WTC11 (cell line): ENCODE data around the gene RGS17. TPM values are rescaled to one million over a fixed set of nuclear protein-coding genes. Genes with fewer than 3 reads are reported as not detected.

Source experiments
- ATAC-seq: fragments of 200-7000 bp; cut with Tn5 transposase; 2 replicates; pipeline ENCODE4 v1.10.0; 2021; ENCODE audit warnings: mild to moderate bottlenecking, moderate library complexity
- CTCF ChIA-PET: fragments of 300-600 bp; sonication (Branson Sonifier 250); formaldehyde crosslinking; loops from one replicate; lab custom pipeline; 2021; ENCODE audit warnings: antibody characterized with exemption; lab: Charles Lee
- POLR2A ChIA-PET: fragments of 350-600 bp; sonication (Branson Sonifier 250); formaldehyde crosslinking; loops from one replicate; lab custom pipeline; 2021; ENCODE audit warnings: antibody characterized with exemption; lab: Charles Lee
- DNase-seq: peaks from one replicate; pipeline ENCODE4 v3.0.0; 2021; ENCODE audit warnings: low spot score
- H3K27ac Mint-ChIP-seq: 2 replicates; pipeline ENCODE4 v1.8.0; 2021; ENCODE audit warnings: mixed read lengths
- H3K27me3 Mint-ChIP-seq: 2 replicates; pipeline ENCODE4 v1.8.0; 2021; ENCODE audit warnings: low read depth, mild to moderate bottlenecking, moderate library complexity, mixed read lengths
- H3K36me3 Mint-ChIP-seq: 2 replicates; pipeline ENCODE4 v1.8.0; 2021; ENCODE audit warnings: mixed read lengths
- H3K4me1 Mint-ChIP-seq: 2 replicates; pipeline ENCODE4 v1.8.0; 2022; ENCODE audit warnings: mixed read lengths
- H3K4me3 Mint-ChIP-seq: 2 replicates; pipeline ENCODE4 v1.8.0; 2021; ENCODE audit warnings: mild to moderate bottlenecking, moderate library complexity, mixed read lengths
- H3K9me3 Mint-ChIP-seq: 2 replicates; pipeline ENCODE4 v1.8.0; 2021; ENCODE audit warnings: mixed read lengths
- FOXK1 ChIP-seq: sonication (generic); formaldehyde crosslinking; IDR thresholded peaks from 2 replicates; pipeline ENCODE4 v1.8.0; 2022; ENCODE audit warnings: mild to moderate bottlenecking, moderate library complexity, missing genetic modification reagents
- FOXP1 ChIP-seq: sonication (generic); formaldehyde crosslinking; IDR thresholded peaks from 2 replicates; pipeline ENCODE4 v1.8.0; 2022; ENCODE audit warnings: missing genetic modification reagents, mild to moderate bottlenecking, moderate library complexity, borderline replicate concordance
- GABPB1 ChIP-seq: sonication (generic); formaldehyde crosslinking; IDR thresholded peaks from 2 replicates; pipeline ENCODE4 v1.8.1; 2023; ENCODE audit warnings: mild to moderate bottlenecking, missing genetic modification reagents
- HMGA2 ChIP-seq: fragments of 250-450 bp; sonication (Bioruptor Pico); IDR thresholded peaks from 2 replicates; pipeline ENCODE4 v1.4.0; 2021; ENCODE audit warnings: mild to moderate bottlenecking, moderate library complexity
- RELA ChIP-seq: sonication (generic); formaldehyde crosslinking; IDR thresholded peaks from 2 replicates; pipeline ENCODE4 v1.8.1; 2022; ENCODE audit warnings: missing genetic modification reagents, mild to moderate bottlenecking, borderline replicate concordance
- RORB ChIP-seq: fragments of 250-450 bp; sonication (Bioruptor Pico); IDR thresholded peaks from 2 replicates; pipeline ENCODE4 v1.9.0; 2021; ENCODE audit warnings: mild to moderate bottlenecking
- SMAD4 ChIP-seq: sonication (generic); formaldehyde crosslinking; IDR thresholded peaks from 2 replicates; pipeline ENCODE4 v1.8.0; 2022; ENCODE audit warnings: mild to moderate bottlenecking, missing genetic modification reagents
- SOX15 ChIP-seq: fragments of 250-450 bp; sonication (Bioruptor Pico); IDR thresholded peaks from 2 replicates; pipeline ENCODE4 v1.9.0; 2021; ENCODE audit warnings: mild to moderate bottlenecking
- TEAD4 ChIP-seq: sonication (generic); formaldehyde crosslinking; IDR thresholded peaks from 2 replicates; pipeline ENCODE4 v1.8.0; 2022; ENCODE audit warnings: mild to moderate bottlenecking, missing genetic modification reagents
- ZNF232 ChIP-seq: sonication (generic); formaldehyde crosslinking; IDR thresholded peaks from 2 replicates; pipeline ENCODE4 v1.8.0; 2022; ENCODE audit warnings: mild to moderate bottlenecking, missing genetic modification reagents
- ZNF317 ChIP-seq: sonication (generic); formaldehyde crosslinking; IDR thresholded peaks from 2 replicates; pipeline ENCODE4 v1.8.1; 2023; ENCODE audit warnings: low read depth, mild to moderate bottlenecking, moderate library complexity, missing genetic modification reagents, borderline replicate concordance
- ZNF671 ChIP-seq: fragments of 250-450 bp; sonication (Bioruptor Pico); IDR thresholded peaks from 2 replicates; pipeline ENCODE4 v1.8.0; 2021; ENCODE audit warnings: mild to moderate bottlenecking
- total RNA-seq: library from RNA; stranded (reverse); gene quantifications from 3 replicates; pipeline ENCODE4 v1.2.3, GENCODE V29; 2021
- TF ChIP-seq, protein P1 (sequence below): sonication (generic); formaldehyde crosslinking; IDR thresholded peaks from 2 replicates; pipeline ENCODE4 v1.8.0; 2022; ENCODE audit warnings: mild to moderate bottlenecking, missing genetic modification reagents
- TF ChIP-seq, protein P2 (sequence below): sonication (generic); formaldehyde crosslinking; IDR thresholded peaks from 2 replicates; pipeline ENCODE4 v1.8.0; 2023; ENCODE audit warnings: mild to moderate bottlenecking, missing genetic modification reagents
- TF ChIP-seq, protein P3 (sequence below): fragments of 200-600 bp; IDR thresholded peaks from 2 replicates; pipeline ENCODE4 v1.8.0; 2022; ENCODE audit warnings: antibody characterized with exemption
- TF ChIP-seq, protein P4 (sequence below): sonication (generic); formaldehyde crosslinking; IDR thresholded peaks from 2 replicates; pipeline ENCODE4 v1.8.1; 2023; ENCODE audit warnings: mild to moderate bottlenecking, missing genetic modification reagents, moderate library complexity
- TF ChIP-seq, protein P5 (sequence below): sonication (generic); formaldehyde crosslinking; IDR thresholded peaks from 2 replicates; pipeline ENCODE4 v1.8.1; 2022; ENCODE audit warnings: missing genetic modification reagents, borderline replicate concordance
- TF ChIP-seq, protein P6 (sequence below): sonication (generic); formaldehyde crosslinking; conservative IDR thresholded peaks from 2 replicates; pipeline ENCODE4 v1.8.1; 2022; ENCODE audit warnings: mild to moderate bottlenecking, missing genetic modification reagents
- TF ChIP-seq, protein P7 (sequence below): sonication (generic); formaldehyde crosslinking; IDR thresholded peaks from 2 replicates; pipeline ENCODE4 v1.8.0; 2022; ENCODE audit warnings: mild to moderate bottlenecking, missing genetic modification reagents
- TF ChIP-seq, protein P8 (sequence below): fragments of 250-450 bp; sonication (Bioruptor Pico); IDR thresholded peaks from 2 replicates; pipeline ENCODE4 v1.9.0; 2021; ENCODE audit warnings: mild to moderate bottlenecking
- TF ChIP-seq, protein P9 (sequence below): sonication (generic); formaldehyde crosslinking; IDR thresholded peaks from 2 replicates; pipeline ENCODE4 v1.8.1; 2022; ENCODE audit warnings: low read depth, mild to moderate bottlenecking, moderate library complexity, missing genetic modification reagents, borderline replicate concordance
- TF ChIP-seq, protein P10 (sequence below): sonication (generic); formaldehyde crosslinking; IDR thresholded peaks from 2 replicates; pipeline ENCODE4 v1.8.1; 2023; ENCODE audit warnings: mild to moderate bottlenecking, moderate library complexity, missing genetic modification reagents

The RGS17 gene
- total RNA-seq, 1 experiment from 2014 or later: 9.3 TPM

DNA sequence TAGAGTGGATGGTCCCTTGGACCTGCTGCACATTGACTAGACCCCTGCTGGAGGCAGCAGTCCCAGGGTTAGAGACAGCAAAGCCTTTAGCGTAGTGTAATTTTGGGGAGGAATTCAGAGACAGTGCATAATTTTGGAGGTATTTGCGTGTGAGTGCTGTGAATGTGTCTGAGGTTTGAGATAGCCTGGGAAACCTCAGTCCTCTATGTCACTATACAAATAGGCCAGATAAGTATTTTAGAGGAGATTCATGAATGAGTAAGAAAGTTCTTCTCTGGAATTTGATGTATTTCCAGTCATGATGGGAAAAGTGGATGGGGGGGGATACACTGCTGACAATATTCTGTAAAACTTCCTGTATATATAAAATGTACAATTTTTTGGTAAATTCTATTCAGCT is 102.8 kb downstream of the RGS17 start (continued):
- TF ChIP-seq, protein P1, sequence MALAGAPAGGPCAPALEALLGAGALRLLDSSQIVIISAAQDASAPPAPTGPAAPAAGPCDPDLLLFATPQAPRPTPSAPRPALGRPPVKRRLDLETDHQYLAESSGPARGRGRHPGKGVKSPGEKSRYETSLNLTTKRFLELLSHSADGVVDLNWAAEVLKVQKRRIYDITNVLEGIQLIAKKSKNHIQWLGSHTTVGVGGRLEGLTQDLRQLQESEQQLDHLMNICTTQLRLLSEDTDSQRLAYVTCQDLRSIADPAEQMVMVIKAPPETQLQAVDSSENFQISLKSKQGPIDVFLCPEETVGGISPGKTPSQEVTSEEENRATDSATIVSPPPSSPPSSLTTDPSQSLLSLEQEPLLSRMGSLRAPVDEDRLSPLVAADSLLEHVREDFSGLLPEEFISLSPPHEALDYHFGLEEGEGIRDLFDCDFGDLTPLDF (CRISPR knock-in tag): no peak
- TF ChIP-seq ZNF317 (CRISPR knock-in tag) (no peak), HMGA2 (no peak), GABPB1 (CRISPR knock-in tag) (no peak), RORB (CRISPR knock-in tag) (no peak)
- TF ChIP-seq, protein P2, sequence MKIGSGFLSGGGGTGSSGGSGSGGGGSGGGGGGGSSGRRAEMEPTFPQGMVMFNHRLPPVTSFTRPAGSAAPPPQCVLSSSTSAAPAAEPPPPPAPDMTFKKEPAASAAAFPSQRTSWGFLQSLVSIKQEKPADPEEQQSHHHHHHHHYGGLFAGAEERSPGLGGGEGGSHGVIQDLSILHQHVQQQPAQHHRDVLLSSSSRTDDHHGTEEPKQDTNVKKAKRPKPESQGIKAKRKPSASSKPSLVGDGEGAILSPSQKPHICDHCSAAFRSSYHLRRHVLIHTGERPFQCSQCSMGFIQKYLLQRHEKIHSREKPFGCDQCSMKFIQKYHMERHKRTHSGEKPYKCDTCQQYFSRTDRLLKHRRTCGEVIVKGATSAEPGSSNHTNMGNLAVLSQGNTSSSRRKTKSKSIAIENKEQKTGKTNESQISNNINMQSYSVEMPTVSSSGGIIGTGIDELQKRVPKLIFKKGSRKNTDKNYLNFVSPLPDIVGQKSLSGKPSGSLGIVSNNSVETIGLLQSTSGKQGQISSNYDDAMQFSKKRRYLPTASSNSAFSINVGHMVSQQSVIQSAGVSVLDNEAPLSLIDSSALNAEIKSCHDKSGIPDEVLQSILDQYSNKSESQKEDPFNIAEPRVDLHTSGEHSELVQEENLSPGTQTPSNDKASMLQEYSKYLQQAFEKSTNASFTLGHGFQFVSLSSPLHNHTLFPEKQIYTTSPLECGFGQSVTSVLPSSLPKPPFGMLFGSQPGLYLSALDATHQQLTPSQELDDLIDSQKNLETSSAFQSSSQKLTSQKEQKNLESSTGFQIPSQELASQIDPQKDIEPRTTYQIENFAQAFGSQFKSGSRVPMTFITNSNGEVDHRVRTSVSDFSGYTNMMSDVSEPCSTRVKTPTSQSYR (CRISPR knock-in tag): no peak
- TF ChIP-seq, protein P3, sequence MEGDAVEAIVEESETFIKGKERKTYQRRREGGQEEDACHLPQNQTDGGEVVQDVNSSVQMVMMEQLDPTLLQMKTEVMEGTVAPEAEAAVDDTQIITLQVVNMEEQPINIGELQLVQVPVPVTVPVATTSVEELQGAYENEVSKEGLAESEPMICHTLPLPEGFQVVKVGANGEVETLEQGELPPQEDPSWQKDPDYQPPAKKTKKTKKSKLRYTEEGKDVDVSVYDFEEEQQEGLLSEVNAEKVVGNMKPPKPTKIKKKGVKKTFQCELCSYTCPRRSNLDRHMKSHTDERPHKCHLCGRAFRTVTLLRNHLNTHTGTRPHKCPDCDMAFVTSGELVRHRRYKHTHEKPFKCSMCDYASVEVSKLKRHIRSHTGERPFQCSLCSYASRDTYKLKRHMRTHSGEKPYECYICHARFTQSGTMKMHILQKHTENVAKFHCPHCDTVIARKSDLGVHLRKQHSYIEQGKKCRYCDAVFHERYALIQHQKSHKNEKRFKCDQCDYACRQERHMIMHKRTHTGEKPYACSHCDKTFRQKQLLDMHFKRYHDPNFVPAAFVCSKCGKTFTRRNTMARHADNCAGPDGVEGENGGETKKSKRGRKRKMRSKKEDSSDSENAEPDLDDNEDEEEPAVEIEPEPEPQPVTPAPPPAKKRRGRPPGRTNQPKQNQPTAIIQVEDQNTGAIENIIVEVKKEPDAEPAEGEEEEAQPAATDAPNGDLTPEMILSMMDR: no peak
- TF ChIP-seq, protein P4, sequence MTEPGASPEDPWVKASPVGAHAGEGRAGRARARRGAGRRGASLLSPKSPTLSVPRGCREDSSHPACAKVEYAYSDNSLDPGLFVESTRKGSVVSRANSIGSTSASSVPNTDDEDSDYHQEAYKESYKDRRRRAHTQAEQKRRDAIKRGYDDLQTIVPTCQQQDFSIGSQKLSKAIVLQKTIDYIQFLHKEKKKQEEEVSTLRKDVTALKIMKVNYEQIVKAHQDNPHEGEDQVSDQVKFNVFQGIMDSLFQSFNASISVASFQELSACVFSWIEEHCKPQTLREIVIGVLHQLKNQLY (CRISPR knock-in tag): no peak

DNA sequence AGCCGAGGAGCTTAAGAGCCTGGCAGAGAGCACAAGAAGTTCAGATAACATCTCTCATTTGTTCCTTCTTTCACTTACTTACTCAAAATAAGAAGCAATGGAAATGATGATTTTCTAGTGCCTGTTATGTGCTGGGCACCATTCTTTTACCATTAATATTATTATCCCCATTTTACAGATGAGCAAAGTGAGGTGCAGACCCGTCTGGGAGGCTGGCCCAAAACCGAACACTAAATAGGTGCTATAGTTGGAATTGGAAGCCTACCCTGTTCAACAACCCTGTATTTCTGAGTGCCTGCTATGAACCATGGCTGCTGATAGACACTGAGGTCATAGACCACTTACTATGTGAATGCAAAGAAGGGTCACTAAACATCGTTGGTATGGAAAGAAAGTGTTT is 103.6 kb downstream of the RGS17 start:
- no peak for ATAC-seq
- H3K36me3 Mint-ChIP-seq: 0 out of 2 replicates have a peak, but pooled peaks cover 3% of the 10 kb centered on the region
- no peaks in the 10 kb centered on the region for H3K27me3 Mint-ChIP-seq
- DNase-seq: no peak
- H3K9me3 Mint-ChIP-seq: no peaks in the 10 kb centered on the region
- POLR2A ChIA-PET: no interaction called here
- H3K4me1 Mint-ChIP-seq: peaks cover 29% of the 10 kb centered on the region
- no peak overlapping the region for H3K4me3 Mint-ChIP-seq
- CTCF ChIA-PET: interaction anchor here (0.9 to 1.0 kb wide), 2 partner anchors 73 to 79 kb away, joined by 3 read pairs; no protein-coding TSS in a partner anchor
- no peak for TF ChIP-seq ZNF671 (CRISPR knock-in tag)
- TF ChIP-seq FOXP1: no peak
- TF ChIP-seq RELA: no peak
- TF ChIP-seq, protein P5, sequence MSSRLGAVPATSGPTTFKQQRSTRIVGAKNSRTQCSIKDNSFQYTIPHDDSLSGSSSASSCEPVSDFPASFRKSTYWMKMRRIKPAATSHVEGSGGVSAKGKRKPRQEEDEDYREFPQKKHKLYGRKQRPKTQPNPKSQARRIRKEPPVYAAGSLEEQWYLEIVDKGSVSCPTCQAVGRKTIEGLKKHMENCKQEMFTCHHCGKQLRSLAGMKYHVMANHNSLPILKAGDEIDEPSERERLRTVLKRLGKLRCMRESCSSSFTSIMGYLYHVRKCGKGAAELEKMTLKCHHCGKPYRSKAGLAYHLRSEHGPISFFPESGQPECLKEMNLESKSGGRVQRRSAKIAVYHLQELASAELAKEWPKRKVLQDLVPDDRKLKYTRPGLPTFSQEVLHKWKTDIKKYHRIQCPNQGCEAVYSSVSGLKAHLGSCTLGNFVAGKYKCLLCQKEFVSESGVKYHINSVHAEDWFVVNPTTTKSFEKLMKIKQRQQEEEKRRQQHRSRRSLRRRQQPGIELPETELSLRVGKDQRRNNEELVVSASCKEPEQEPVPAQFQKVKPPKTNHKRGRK (CRISPR knock-in tag): no peak
- TF ChIP-seq, protein P6, sequence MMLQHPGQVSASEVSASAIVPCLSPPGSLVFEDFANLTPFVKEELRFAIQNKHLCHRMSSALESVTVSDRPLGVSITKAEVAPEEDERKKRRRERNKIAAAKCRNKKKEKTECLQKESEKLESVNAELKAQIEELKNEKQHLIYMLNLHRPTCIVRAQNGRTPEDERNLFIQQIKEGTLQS: no peak
- TF ChIP-seq SMAD4 (CRISPR knock-in tag): no peak
- no peak for TF ChIP-seq FOXK1 (CRISPR knock-in tag)
- H3K27ac Mint-ChIP-seq: no peak overlapping the region

DNA sequence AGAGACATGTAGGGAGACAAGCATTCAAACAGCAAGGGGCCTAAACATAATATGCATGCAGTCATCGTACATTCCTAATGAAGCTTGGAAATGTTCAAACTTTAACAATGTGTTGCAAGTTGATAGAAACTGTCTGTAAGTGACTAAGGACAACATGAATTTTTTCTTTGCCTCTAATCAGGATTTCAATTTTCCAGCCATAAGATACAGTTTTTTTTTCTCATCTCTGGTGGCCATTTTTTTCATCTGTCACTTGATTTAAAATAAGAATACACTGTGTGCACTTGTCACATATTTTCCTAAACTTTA is 106.4 kb downstream of the RGS17 start:
- Mint-ChIP-seq H3K27me3 (no peaks in the 10 kb centered on the region), H3K4me3 (no peak overlapping the region), H3K4me1 (0 out of 2 replicates have a peak, but pooled peaks cover 3% of the 10 kb centered on the region), H3K27ac (no peak overlapping the region), H3K9me3 (0 out of 2 replicates have a peak, but pooled peaks cover under 1% of the 10 kb centered on the region), H3K36me3 (0 out of 2 replicates have a peak, but pooled peaks cover 3% of the 10 kb centered on the region)
- ATAC-seq (no peak), DNase-seq (no peak)
- POLR2A ChIA-PET: no interaction called here
- CTCF ChIA-PET: no interaction called here
- TF ChIP-seq SOX15 (CRISPR knock-in tag) (no peak), HMGA2 (no peak), TEAD4 (no peak), ZNF232 (CRISPR knock-in tag) (no peak)
- TF ChIP-seq, protein P7, sequence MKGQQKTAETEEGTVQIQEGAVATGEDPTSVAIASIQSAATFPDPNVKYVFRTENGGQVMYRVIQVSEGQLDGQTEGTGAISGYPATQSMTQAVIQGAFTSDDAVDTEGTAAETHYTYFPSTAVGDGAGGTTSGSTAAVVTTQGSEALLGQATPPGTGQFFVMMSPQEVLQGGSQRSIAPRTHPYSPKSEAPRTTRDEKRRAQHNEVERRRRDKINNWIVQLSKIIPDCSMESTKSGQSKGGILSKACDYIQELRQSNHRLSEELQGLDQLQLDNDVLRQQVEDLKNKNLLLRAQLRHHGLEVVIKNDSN: no peak
- TF ChIP-seq, protein P8, sequence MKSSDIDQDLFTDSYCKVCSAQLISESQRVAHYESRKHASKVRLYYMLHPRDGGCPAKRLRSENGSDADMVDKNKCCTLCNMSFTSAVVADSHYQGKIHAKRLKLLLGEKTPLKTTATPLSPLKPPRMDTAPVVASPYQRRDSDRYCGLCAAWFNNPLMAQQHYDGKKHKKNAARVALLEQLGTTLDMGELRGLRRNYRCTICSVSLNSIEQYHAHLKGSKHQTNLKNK (CRISPR knock-in tag): no peak
- TF ChIP-seq, protein P9, sequence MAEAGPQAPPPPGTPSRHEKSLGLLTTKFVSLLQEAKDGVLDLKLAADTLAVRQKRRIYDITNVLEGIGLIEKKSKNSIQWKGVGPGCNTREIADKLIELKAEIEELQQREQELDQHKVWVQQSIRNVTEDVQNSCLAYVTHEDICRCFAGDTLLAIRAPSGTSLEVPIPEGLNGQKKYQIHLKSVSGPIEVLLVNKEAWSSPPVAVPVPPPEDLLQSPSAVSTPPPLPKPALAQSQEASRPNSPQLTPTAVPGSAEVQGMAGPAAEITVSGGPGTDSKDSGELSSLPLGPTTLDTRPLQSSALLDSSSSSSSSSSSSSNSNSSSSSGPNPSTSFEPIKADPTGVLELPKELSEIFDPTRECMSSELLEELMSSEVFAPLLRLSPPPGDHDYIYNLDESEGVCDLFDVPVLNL: no peak
- TF ChIP-seq, protein P10, sequence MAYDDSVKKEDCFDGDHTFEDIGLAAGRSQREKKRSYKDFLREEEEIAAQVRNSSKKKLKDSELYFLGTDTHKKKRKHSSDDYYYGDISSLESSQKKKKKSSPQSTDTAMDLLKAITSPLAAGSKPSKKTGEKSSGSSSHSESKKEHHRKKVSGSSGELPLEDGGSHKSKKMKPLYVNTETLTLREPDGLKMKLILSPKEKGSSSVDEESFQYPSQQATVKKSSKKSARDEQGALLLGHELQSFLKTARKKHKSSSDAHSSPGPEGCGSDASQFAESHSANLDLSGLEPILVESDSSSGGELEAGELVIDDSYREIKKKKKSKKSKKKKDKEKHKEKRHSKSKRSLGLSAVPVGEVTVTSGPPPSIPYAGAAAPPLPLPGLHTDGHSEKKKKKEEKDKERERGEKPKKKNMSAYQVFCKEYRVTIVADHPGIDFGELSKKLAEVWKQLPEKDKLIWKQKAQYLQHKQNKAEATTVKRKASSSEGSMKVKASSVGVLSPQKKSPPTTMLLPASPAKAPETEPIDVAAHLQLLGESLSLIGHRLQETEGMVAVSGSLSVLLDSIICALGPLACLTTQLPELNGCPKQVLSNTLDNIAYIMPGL: no peak
